IMR-90 (cell line): ENCODE data around the gene KRTAP5-1. TPM values are rescaled to one million over a fixed set of nuclear protein-coding genes. Genes with fewer than 3 reads are reported as not detected.

Experiments
- ATAC-seq: fragments of 200-7000 bp; cut with Tn5 transposase; 2 replicates; pipeline ENCODE4 v1.9.1; 2020; ENCODE audit warnings: low read depth, mild to moderate bottlenecking, moderate library complexity
- BruUV-seq: library from RNA; stranded (reverse); fragments of 400-500 nt; replicated peaks from 2 replicates; lab custom pipeline; 2021; lab: Mats Ljungman, UMichigan
- CTCF ChIA-PET: fragments of 300-600 bp; formaldehyde crosslinking; extraction: SDS; loops from one replicate; lab custom pipeline; 2021; ENCODE audit warnings: antibody characterized with exemption; lab: Yijun Ruan, JAX
- POLR2A ChIA-PET: fragments of 300-600 bp; sonication (Branson Sonifier 250); formaldehyde crosslinking; loops from one replicate; lab custom pipeline; 2022; ENCODE audit warnings: antibody characterized with exemption; ENCODE audit not compliant: unreplicated experiment; lab: Charles Lee
- DNase-seq: peaks from one replicate; pipeline ENCODE4 v3.0.0; 2013
- H2AFZ ChIP-seq: replicated peaks from 2 replicates; pipeline ENCODE3; 2013; ENCODE audit warnings: low read length, mild to moderate bottlenecking; ENCODE audit not compliant: poor library complexity
- H2AK5ac ChIP-seq: 2 replicates; pipeline ENCODE4 v1.6.1; 2013; ENCODE audit warnings: low read depth, low read length, inconsistent platforms
- H2AK9ac ChIP-seq: replicated peaks from 2 replicates; pipeline ENCODE3; 2013; ENCODE audit warnings: mild to moderate bottlenecking, low read depth, low read length, moderate library complexity; ENCODE audit not compliant: poor library complexity
- H2BK120ac ChIP-seq: 2 replicates; pipeline ENCODE4 v1.6.1; 2013; ENCODE audit warnings: low read depth, low read length, inconsistent platforms
- H2BK15ac ChIP-seq: 3 replicates; pipeline ENCODE4 v1.6.1; 2013; ENCODE audit warnings: low read depth, low read length, inconsistent platforms
- H2BK20ac ChIP-seq: 2 replicates; pipeline ENCODE4 v1.6.1; 2013; ENCODE audit warnings: low read depth, mild to moderate bottlenecking, inconsistent platforms, low read length, moderate library complexity
- H2BK5ac ChIP-seq: 2 replicates; pipeline ENCODE4 v1.6.1; 2013; ENCODE audit warnings: mild to moderate bottlenecking, low read depth, low read length, inconsistent platforms; ENCODE audit not compliant: poor library complexity, severe bottlenecking
- H3K14ac ChIP-seq: replicated peaks from 2 replicates; pipeline ENCODE4 v1.6.1; 2013; ENCODE audit warnings: low read depth, low read length, inconsistent platforms
- H3K18ac ChIP-seq: 2 replicates; pipeline ENCODE4 v1.6.1; 2013; ENCODE audit warnings: low read depth, low read length, control low read depth
- H3K23ac ChIP-seq: 2 replicates; pipeline ENCODE4 v1.6.1; 2013; ENCODE audit warnings: low read depth, low read length, inconsistent platforms
- H3K27ac ChIP-seq: 2 replicates; pipeline ENCODE4 v1.5.1; 2013; ENCODE audit warnings: mild to moderate bottlenecking, control low read depth, low read length; ENCODE audit not compliant: insufficient read depth
- H3K27me3 ChIP-seq: 2 replicates; pipeline ENCODE4 v1.6.1; 2013; ENCODE audit warnings: low read length; ENCODE audit not compliant: control insufficient read depth, insufficient read depth
- H3K36me3 ChIP-seq: 2 replicates; pipeline ENCODE4 v1.6.1; 2013; ENCODE audit warnings: low read length, mixed read lengths; ENCODE audit not compliant: control insufficient read depth, insufficient read depth
- H3K4ac ChIP-seq: 2 replicates; pipeline ENCODE4 v1.6.1; 2013; ENCODE audit warnings: low read depth, low read length, inconsistent platforms
- H3K4me1 ChIP-seq: 2 replicates; pipeline ENCODE4 v1.6.1; 2013; ENCODE audit warnings: low read length, mixed read lengths; ENCODE audit not compliant: control insufficient read depth, insufficient read depth
- H3K4me2 ChIP-seq: 2 replicates; pipeline ENCODE4 v1.6.1; 2013; ENCODE audit warnings: low read depth, mild to moderate bottlenecking, control low read depth, low read length, moderate library complexity
- H3K4me3 ChIP-seq: 2 replicates; pipeline ENCODE4 v1.5.1; 2013; ENCODE audit warnings: low read depth, mild to moderate bottlenecking, control low read depth, low read length, moderate library complexity; ENCODE audit not compliant: insufficient read depth
- H3K56ac ChIP-seq: 2 replicates; pipeline ENCODE4 v1.6.1; 2013; ENCODE audit warnings: low read length, inconsistent platforms; ENCODE audit not compliant: insufficient read depth; ENCODE audit errors: extremely low read depth
- H3K79me1 ChIP-seq, 2 experiments: 2 replicates each; pipeline ENCODE4 v1.6.1; 2013; ENCODE audit warnings: low read length in 2 of 2, inconsistent platforms in 1 of 2, low read depth in 1 of 2
- H3K9ac ChIP-seq: 2 replicates; pipeline ENCODE4 v1.6.1; 2013; ENCODE audit warnings: low read depth, low read length, control low read depth
- H3K9me1 ChIP-seq: 2 replicates; pipeline ENCODE4 v1.6.1; 2013; ENCODE audit warnings: low read length, inconsistent platforms; ENCODE audit not compliant: insufficient read depth
- H3K9me3 ChIP-seq: 2 replicates; pipeline ENCODE4 v1.6.1; 2013; ENCODE audit warnings: low read length; ENCODE audit not compliant: control insufficient read depth, insufficient read depth
- H4K20me1 ChIP-seq: 2 replicates; pipeline ENCODE4 v1.6.1; 2013; ENCODE audit warnings: low read length, inconsistent platforms; ENCODE audit not compliant: insufficient read depth
- H4K5ac ChIP-seq: 2 replicates; pipeline ENCODE4 v1.6.1; 2013; ENCODE audit warnings: mild to moderate bottlenecking, low read depth, low read length, control low read depth
- H4K8ac ChIP-seq, 2 experiments: 2 replicates each; pipeline ENCODE4 v1.6.1; 2013; ENCODE audit warnings: low read depth in 2 of 2, low read length in 2 of 2, control low read depth in 1 of 2, inconsistent platforms in 1 of 2
- H4K91ac ChIP-seq: 2 replicates; pipeline ENCODE4 v1.6.1; 2013; ENCODE audit warnings: low read depth, low read length, inconsistent platforms; ENCODE audit not compliant: insufficient read depth
- CTCF ChIP-seq: conservative IDR thresholded peaks from 2 replicates; pipeline ENCODE4 v1.5.1; 2012; ENCODE audit warnings: mild to moderate bottlenecking, low read depth, low read length, improper control_type of control experiment
- RAD21 ChIP-seq: IDR thresholded peaks from 2 replicates; pipeline ENCODE4 v1.6.1; 2012; ENCODE audit warnings: low read length, improper control_type of control experiment
- WGBS, 2 experiments: methylation state at CpG; one replicate each; pipeline versions ENCODE4 v1.1.5 to v1.1.7; 2013; ENCODE audit warnings: missing lambda C conversion rate in 2 of 2; ENCODE audit not compliant: insufficient read length in 1 of 2; ENCODE audit errors: extremely low coverage in 2 of 2; 5-methylcytosine and 5-hydroxymethylcytosine counted together
- dilution Hi-C: fragments of 300-500 bp; cut with HindIII; formaldehyde crosslinking; loops from one replicate; pipeline ENCODE4 v1.14.3; 2018; ENCODE audit warnings: low sequenced_read_pairs; ENCODE audit not compliant: unreplicated experiment
- in situ Hi-C: fragments of 300-500 bp; cut with MboI; formaldehyde crosslinking; loops from 3 replicates; pipeline ENCODE4 v1.14.3; 2019; ENCODE audit warnings: low sequenced_read_pairs, inconsistent platforms, mixed read lengths
- intact Hi-C: fragments of 100-400 bp; cut with micrococcal nuclease; formaldehyde crosslinking; loops from 2 replicates; pipeline ENCODE4 v1.10.0; 2022
- polyA plus RNA-seq, 3 experiments: library from polyadenylated mRNA; depleted of rRNA; stranded (reverse); fragments of >200 nt; gene quantifications; 2 replicates each; pipeline ENCODE4 v1.2.3, GENCODE V29; 2012; ENCODE audit warnings: low replicate concordance in 1 of 3
- total RNA-seq: library from RNA; depleted of rRNA; stranded (reverse); fragments of >200 nt; gene quantifications from 2 replicates; pipeline ENCODE4 v1.2.3, GENCODE V29; 2012

KRTAP5-1 gene
- total and polyA plus RNA-seq, 2 of the 4 experiments (the other 2 are of a cell fraction), result not detected

- CTCF ChIA-PET, result interaction anchor here (0.8 to 1.6 kb wide), 3 partner anchors 8 to 29 kb away, joined by 3 to 7 read pairs (median 4); no protein-coding TSS in a partner anchor
- WGBS, 2 experiments, result 63% methylated on average over 3 of the region's 20 CpGs; no CpG with 5 or more reads in 1 of the 2 experiments
- ATAC-seq, result no peak
- no peak overlapping the region for H2BK5ac ChIP-seq
- no peaks in the 10 kb centered on the region for H3K9me3 ChIP-seq
- no peak overlapping the region for H3K4me2 ChIP-seq
- no peak overlapping the region for H4K5ac ChIP-seq
- no peak overlapping the region for H2BK20ac ChIP-seq
- H3K56ac ChIP-seq, result no peak overlapping the region
- DNase-seq, result no peak
- POLR2A ChIA-PET, result no interaction called here
- peaks cover 77% of the 10 kb centered on the region for H4K20me1 ChIP-seq
- H3K9me1 ChIP-seq, result peaks cover 9% of the 10 kb centered on the region
- H4K8ac ChIP-seq, result no peak overlapping the region
- no peak overlapping the region for H3K27ac ChIP-seq
- no peak overlapping the region for H2BK15ac ChIP-seq
- no peak overlapping the region for H3K4me3 ChIP-seq
- dilution Hi-C loops, result no loop called here
- H3K9ac ChIP-seq, result no peak overlapping the region
- in situ Hi-C loops, result no loop called here
- no peak overlapping the region for H4K91ac ChIP-seq
- H3K27me3 ChIP-seq, result no peaks in the 10 kb centered on the region
- intact Hi-C loops, result no loop called here
- no peak overlapping the region for H2AK9ac ChIP-seq
- H3K23ac ChIP-seq, result no peak overlapping the region
- peaks cover 7% of the 10 kb centered on the region for H3K36me3 ChIP-seq
- TF ChIP-seq RAD21 (no peak), CTCF (0 out of 2 replicates have a peak, but pooled peaks have one; percentile 5)
- H3K18ac ChIP-seq, result no peak overlapping the region
- H3K14ac ChIP-seq, result no peak overlapping the region
- no peak overlapping the region for H2BK120ac ChIP-seq
- H2AFZ ChIP-seq, result no peak overlapping the region
- H3K4ac ChIP-seq, result no peak overlapping the region
- peaks cover 11% of the 10 kb centered on the region for H3K4me1 ChIP-seq
- BruUV-seq, result no TSS peak
- no peak overlapping the region for H2AK5ac ChIP-seq
- peaks cover 15 to 41% of the 10 kb centered on the region in 2 experiments; a peak in 2 of 4 replicates for H3K79me1 ChIP-seq
Observed at GRCh38 chr11:1566381-1567051, 18.6 kb downstream of the KRTAP5-1 start.
